DMS153 (cell line): ENCODE results near the gene PDE9A.
"Not testable (repeated sequence)": the region's sequence is repeated elsewhere in the genome, so short reads cannot be mapped to it uniquely, and the experiment has no call there.

ENCODE experiments used
- DNase-seq: peaks from one replicate; lab custom pipeline; 2025; lab: John Stamatoyannopoulos, UW

Gene PDE9A

DNA sequence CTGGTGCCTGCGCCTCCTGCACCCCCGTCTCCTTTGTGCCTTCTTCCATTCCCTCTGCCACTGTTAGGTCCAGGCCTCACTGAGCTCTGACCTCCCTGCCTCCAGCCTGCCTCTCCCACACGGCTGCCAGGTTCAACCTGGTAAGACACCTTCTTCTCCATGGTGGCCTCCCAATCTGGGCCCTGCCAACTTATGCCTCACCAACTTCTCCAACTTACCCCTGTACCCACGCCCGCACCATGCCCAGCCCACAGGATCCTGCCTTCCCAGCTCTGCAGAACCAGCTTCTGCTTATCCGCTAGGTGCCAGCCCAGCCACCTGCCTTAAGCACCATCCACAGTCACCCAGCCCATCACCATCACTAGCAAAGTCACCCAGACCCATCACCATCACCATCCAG is 37.2 kb downstream of the PDE9A start:
- no peak for DNase-seq

DNA sequence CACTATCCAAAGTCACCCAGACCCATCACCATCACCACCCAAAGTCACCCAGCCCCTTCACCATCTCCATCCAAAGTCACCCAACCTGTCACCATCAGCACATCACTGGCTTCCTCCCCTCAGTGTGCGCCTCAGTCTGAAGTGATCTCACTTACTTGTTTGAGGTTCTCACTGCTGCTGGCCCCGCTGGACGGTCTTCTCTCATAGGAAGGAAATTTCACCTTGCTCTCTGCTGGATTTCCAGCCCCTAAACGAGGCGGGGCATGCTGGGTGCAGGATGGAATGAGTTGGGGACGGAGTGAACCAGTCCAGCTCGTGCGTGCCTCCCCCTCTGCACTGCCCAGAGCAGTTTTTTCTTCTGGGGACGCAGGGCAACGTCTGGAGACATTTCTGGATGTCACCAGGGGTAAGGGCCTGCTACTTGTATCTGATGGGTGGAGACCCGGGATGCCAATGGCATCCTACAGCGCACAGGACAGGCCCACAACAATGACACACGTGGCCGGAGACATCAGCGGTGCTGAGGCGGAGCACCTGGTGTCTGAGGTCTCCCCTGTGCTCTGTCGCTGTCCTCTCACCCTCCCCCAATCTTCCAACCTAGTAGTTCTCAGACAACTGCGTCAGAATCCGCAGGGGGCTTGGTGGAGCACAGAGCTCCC is 38.6 kb downstream of the PDE9A start:
- DNase-seq, result no peak

DNA sequence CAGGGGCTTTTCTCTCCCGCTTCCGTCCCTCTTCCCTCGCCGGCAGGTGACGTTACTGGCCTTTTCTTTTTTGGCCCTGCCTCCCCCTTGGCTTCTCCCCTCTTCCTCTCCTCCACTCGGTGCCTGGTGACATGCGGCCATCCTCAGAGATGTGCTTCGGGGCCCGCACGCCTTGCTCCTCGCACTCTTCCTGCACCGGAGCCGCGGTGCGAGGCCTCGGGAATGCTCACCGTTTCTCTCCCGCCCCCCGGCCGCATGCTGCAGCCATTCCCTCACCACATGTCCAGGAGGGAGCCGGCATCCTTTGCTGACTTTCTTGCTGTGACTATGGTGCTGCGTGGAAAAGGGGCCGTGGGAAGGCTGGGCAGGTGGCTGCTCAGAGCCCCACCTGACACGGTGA is 39.3 kb downstream of the PDE9A start:
- DNase-seq, result no peak

DNA sequence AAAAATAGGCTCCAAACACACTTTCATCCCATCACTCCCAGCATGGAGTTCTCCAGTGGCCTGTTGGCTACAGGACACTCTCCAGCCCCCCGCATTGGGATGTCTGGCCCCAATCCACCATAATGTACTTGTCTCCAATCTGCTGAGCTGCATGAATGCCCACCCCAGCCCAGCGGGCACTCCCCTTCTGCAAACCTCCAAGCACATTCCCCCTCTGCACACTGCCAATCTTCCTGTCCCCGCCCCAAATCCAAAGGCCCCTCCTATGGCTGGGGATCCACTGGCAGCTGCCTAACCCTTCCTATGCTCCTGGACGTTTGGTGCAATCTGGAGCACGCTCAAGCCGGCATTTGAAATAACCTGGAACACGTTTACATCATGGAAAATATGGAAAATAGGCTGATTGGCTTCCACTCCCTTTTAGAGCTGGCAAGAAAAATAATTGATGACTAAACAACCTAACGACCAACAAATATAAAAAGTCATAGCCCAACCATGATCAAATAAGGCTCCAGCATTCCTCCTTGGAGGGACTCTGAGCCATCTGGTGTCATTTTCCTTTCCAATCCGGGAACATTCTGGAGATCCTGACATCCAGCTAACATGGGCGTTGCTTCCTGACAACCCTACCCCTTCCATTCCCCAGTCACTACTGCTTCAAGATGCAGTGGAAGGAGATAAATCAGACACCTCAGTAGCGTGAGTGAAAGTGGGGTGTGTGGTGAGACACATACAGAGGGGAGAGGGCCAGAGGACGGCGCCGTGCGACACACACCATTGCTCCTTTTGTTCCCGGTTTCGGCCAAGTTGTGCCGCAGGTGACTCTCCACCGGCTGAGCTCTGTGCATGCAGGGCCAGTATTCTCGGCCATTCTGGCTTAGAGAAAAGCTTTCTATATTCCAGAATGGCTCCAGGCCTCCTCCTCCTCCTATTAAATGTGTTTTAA is 41.6 kb downstream of the PDE9A start:
- no peak for DNase-seq

GRCh38 chr21:42695697-42696380 is 42.4 kb downstream of the PDE9A start:
- no peak for DNase-seq

- no peak for DNase-seq
Observed at GRCh38 chr21:42696501-42697040, 43.1 kb downstream of the PDE9A start.

- DNase-seq, result no peak
Observed at GRCh38 chr21:42698733-42699132, 45.3 kb downstream of the PDE9A start.

DNA sequence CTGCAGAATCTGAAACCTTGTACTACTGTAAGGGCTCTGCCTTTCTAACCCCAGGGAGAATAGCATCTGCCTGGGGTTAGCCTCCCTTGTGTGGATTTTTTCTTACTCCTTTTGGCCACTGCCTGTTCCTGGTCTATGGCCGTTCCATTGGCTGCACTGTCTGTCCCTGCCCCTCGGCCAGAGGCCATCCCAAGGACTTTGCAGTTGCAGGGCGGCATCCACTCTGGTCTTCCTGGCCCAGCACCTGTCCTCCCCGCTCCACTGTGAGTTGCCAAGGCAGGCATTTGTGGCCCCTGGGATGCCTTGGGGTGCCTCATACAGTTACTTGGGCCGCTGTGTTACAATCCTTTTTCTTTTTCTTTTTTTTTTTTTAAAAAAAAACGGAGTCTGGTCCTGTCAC is 45.8 kb downstream of the PDE9A start:
- DNase-seq, result no peak

DNA sequence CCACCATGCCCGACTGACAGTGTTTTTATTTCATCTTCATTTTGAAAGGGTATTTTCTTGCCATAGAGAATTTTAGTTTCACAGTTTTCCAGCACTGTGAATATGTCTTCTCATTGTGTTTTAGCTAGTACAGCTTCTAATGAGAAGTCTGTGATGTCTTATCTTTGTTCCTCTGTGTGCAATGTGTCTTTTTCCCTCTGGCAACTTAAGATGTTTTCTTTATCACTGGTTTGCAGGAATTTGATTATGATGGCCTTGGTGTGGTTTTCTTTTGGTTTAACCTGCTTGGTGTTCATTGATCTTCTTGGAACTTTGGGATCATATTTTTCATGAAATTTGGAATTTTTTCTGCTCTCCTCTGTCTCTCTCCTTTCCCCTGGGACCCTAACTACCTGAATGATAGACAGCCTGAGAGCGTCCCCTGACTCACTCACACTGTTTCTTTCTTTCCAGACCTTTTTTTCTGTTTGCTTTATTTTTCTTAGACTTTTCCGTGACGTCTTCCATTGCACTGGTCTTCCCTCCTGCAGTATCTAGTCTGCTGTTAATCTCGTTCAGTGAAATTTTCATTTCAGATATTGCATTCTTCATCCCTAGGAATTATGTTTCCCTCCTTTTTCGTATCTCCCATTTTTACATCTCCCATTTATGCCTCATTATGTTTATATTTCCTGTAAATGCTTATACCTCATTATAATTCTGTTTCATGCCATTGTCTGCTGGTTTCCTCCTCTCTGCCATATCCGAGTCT is 48.5 kb downstream of the PDE9A start:
- no peak for DNase-seq

GRCh38 chr21:42702720-42703119 is 49.3 kb downstream of the PDE9A start:
- no peak for DNase-seq

- no peak for DNase-seq
Observed at GRCh38 chr21:42703136-42703908, 49.9 kb downstream of the PDE9A start.

DNA sequence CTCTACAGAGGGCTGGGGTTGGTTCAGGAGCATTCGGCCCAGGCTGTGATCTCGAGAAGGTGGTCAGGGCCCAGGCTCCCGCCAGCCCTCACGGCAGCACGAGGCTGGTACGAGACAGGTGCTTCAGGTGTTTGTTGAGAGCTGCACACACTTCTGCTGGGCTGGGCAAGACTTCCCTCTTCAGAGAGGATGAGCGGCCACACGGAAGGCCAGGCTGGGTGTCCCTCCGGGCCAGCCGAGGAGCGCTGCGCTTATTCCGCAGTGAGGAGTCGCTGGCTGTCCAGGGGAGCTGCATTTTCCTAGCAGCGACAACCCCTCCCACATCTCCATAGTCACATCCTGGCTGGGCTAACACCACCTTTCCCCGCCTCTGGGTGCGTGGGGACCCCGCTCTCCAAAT is 50.5 kb downstream of the PDE9A start:
- DNase-seq, result no peak

DNA sequence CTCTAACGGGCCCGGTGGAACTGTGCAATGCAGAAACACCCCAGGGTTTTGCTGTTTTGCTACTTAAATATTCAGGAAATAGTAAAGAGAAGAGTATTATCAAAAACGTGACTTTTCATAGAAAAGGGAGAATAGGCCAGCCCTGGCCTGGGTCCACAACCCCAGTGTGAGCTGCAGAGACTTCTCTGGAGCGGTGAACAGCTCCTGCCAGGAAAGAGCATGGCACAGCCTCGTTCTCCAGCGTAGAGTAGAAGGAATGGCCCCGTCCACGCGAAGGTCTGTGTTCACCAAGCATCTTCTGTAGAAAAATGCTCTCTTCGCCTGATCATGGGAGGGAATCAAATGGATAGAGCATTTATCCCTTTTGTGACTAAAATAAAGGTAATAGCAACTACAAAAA is 51.4 kb downstream of the PDE9A start:
- no peak for DNase-seq

DNA sequence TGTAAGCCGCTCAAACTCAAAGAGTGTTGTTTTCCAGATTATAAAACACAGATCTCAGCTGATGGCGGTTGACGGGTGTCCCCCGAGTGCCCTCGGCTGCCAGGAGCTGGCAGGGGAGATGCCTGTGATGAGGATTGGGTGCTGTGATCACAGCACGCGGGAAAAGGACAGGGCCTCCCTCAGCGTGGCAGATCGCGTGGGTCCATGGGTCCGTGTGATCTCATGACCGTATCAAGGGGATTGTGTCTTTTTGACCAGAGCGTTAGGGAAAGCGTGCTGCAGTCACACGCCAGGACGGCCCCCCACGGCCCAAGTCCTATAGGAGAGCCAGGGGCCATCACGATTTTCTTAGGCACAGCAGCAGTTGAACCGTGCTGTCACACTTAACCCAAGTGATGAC is 51.9 kb downstream of the PDE9A start:
- no peak for DNase-seq

GRCh38 chr21:42705746-42706374 is 52.4 kb downstream of the PDE9A start:
- no peak for DNase-seq

- DNase-seq, result no peak
Observed at GRCh38 chr21:42706765-42707164, 53.3 kb downstream of the PDE9A start.

DNA sequence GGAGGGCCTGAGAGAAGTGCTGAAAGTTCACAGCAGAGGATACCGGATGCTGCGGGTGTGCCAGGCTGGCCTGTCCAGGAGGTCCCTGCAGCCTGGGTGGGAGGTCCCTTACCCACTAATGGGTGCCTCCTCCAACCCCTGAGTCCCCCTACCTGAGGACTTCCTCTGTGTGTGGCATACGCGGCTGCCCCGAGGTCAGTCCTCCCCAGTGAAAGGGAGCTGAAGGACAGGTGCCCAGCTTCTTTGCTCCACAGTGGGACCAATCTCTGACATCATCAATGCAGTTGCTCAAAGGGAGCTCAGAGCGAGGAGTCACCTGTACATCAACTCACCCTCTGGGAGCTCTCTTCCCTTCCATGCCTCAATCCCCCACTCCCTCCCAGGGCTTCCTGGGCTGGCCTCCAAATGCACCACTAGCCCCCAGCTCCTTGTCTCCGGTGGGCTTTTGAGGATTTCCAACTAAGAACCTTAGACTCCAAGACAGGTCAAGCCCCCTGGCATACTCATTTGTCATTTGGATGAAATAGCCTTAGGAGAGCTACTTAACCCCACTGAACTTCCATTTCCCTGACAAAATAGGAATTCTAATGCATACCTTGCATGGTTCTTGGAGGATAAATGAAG is 53.9 kb downstream of the PDE9A start:
- DNase-seq, result no peak

DNA sequence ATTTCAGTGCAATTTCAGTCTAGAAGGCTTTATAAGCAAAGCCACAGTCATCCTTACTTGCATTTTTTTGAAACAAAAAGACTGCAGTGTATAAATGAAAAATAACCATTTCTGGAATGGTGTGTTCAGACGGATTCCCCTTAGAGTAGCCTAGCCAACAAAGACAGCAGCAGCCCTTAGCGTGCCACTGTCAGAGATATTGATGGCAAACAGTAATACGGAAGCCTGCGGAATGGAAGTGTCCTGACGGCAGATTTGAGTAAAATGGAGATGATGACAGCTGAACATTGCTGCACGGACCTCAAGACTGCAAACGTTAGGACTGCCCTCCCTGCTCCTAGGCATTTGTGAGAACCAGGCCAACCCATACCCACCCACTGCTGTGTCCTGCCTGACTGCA is 54.7 kb downstream of the PDE9A start:
- DNase-seq, result no peak

DNA sequence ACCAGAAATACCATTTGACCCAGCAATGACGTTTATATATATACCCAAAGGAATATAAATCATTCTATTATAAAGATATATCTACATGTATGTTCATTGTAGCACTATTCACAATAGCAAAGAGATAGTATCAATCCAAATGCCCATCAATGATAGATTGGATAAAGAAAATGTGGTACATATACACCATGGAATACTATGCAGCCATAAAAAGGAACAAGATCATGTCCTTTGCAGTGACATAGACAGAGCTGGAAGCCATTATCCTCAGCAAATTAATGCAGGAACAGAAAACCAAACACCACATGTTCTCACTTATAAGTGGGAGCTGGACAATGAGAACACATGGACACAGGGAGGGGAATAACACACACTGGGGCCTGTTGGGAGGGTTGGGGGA is 55.5 kb downstream of the PDE9A start:
- not testable (repeated sequence) for DNase-seq

DNA sequence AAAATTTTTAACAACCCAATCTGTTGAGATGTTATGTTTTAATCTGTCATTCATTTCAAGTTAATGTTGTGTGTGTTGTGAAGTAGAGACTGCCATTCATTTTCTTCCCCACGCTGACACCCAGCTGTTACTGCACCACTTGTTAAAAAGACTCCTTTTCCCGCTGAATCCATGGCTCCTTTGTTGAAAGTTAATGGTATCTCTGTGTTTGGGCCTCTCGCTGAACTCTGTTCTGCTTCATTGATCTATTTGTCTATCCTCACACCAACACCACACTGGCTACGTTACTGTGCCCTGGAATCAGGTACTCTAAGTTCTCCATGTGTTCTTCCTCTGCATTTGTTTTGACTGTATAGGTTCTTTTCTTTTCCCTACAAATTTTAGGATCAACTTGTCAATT is 58.2 kb downstream of the PDE9A start:
- DNase-seq, result no peak
